ENCODE data around the gene UTP25. TPM values are rescaled to one million over a fixed set of nuclear protein-coding genes. Genes with fewer than 3 reads are reported as not detected.

UTP25 gene
- total and polyA plus RNA-seq, 12 donors: 2.2 to 11.6 (median 7.8) TPM

DNA sequence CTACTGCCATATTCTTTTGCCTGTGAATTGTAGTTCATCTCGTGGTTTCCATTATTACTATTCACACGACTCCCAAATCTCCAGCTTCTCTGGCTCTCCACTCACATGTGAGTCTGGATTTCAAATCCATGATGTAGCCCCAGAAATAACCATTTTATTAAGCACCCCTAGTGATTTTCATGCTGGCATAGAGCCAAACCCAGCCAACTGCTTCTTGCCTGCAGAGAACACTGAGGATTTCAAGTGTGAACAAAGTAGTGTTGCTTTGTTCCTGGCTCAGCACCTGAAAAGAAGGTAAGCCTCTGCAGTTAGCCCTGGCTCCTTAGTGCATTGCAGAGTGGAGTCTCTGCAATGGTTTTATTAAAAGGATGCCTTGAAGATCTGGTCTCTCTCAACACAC lies 25.9 kb downstream of the UTP25 start:
- WGBS, 4 donors: 89 to 96% (median 92%) methylated on average over 2 of the region's 2 CpGs
- Histone ChIP-seq H3K27ac (no peak overlapping the region), H3K9me3 (replicated peaks in 1 of 3) (no peaks in the 10 kb centered on the region), H3K36me3 (replicated peaks in 1 of 2) (peaks cover 0 to 39% of the 10 kb centered on the region in 2 donors), H3K27me3 (no peaks in the 10 kb centered on the region), H3K4me3 (no peak overlapping the region), H3K4me1 (replicated peaks in 1 of 2) (no peaks in the 10 kb centered on the region)
- intact Hi-C loops (cut with DNase I): no loop called here
- no peak for DNase-seq
- TF ChIP-seq, protein P1, sequence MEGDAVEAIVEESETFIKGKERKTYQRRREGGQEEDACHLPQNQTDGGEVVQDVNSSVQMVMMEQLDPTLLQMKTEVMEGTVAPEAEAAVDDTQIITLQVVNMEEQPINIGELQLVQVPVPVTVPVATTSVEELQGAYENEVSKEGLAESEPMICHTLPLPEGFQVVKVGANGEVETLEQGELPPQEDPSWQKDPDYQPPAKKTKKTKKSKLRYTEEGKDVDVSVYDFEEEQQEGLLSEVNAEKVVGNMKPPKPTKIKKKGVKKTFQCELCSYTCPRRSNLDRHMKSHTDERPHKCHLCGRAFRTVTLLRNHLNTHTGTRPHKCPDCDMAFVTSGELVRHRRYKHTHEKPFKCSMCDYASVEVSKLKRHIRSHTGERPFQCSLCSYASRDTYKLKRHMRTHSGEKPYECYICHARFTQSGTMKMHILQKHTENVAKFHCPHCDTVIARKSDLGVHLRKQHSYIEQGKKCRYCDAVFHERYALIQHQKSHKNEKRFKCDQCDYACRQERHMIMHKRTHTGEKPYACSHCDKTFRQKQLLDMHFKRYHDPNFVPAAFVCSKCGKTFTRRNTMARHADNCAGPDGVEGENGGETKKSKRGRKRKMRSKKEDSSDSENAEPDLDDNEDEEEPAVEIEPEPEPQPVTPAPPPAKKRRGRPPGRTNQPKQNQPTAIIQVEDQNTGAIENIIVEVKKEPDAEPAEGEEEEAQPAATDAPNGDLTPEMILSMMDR (IDR thresholded peaks at IDR 0.05): no peak
- no peak for TF ChIP-seq POLR2A (IDR thresholded peaks at IDR 0.05)

DNA sequence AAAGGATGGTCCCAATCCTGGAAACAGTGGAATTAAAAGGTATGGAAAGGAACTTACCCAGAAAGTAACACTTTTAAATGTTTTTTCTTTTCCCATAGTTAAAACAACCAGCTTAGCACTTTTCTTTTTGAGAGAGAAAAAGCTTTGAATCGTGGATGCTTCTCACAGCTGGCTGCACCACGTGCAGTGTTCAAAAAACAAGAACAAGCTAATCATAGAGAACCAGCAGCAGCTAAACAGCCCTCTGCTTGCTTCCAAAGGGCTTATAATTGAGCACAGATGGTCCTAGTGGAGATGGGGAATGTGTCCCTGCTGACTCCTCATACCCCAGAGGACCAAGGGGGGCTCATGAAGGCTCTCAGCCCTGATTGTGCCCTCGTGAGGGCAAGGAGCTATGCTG lies 26.4 kb downstream of the UTP25 start:
- no peak for DNase-seq
- H3K9me3 ChIP-seq (replicated peaks in 1 of 3): no peaks in the 10 kb centered on the region
- intact Hi-C loops (cut with DNase I): no loop called here
- TF ChIP-seq, protein P1 (IDR thresholded peaks at IDR 0.05): no peak
- no peak for TF ChIP-seq POLR2A (IDR thresholded peaks at IDR 0.05)
- no peaks in the 10 kb centered on the region for H3K27me3 ChIP-seq
- peaks cover 0 to 39% of the 10 kb centered on the region in 2 donors for H3K36me3 ChIP-seq (replicated peaks in 1 of 2)
- no peaks in the 10 kb centered on the region for H3K4me1 ChIP-seq (replicated peaks in 1 of 2)
- no peak overlapping the region for H3K27ac ChIP-seq
- no peak overlapping the region for H3K4me3 ChIP-seq
- WGBS, 4 donors: 48 to 90% (median 85%) methylated on average over 3 of the region's 3 CpGs

DNA sequence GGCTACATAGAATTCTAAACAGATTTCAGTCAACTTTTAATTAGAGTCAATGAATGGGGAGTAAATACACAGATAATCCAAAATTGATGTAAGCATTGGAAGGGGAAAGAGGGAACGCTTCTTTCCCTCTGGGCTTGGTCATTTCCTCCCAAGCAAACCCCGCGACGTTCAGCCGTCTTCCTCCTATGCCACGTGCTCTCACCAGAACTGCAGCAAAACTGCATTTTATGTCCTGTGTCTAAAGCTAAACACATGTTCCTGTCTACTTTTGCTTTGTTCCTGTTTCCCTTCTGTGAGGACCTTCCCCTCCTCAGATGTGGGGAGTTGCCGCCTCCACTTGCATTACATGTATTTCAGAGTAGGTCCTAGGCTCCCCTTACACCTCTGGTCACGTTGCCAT lies 27.2 kb downstream of the UTP25 start:
- Histone ChIP-seq H3K27me3 (no peaks in the 10 kb centered on the region), H3K36me3 (replicated peaks in 1 of 2) (peaks cover 0 to 39% of the 10 kb centered on the region in 2 donors), H3K9me3 (replicated peaks in 1 of 3) (no peaks in the 10 kb centered on the region), H3K4me1 (replicated peaks in 1 of 2) (no peaks in the 10 kb centered on the region), H3K4me3 (no peak overlapping the region), H3K27ac (no peak overlapping the region)
- TF ChIP-seq, protein P1 (IDR thresholded peaks at IDR 0.05): no peak
- no peak for DNase-seq
- 71 to 83% (median 75%) methylated on average over 8 of the region's 8 CpGs for WGBS, 4 donors
- intact Hi-C loops (cut with DNase I): loop anchor here in 1 of 2 donors (5.0 kb wide), 1 partner anchor 137 kb away; no protein-coding TSS in a partner anchor

DNA sequence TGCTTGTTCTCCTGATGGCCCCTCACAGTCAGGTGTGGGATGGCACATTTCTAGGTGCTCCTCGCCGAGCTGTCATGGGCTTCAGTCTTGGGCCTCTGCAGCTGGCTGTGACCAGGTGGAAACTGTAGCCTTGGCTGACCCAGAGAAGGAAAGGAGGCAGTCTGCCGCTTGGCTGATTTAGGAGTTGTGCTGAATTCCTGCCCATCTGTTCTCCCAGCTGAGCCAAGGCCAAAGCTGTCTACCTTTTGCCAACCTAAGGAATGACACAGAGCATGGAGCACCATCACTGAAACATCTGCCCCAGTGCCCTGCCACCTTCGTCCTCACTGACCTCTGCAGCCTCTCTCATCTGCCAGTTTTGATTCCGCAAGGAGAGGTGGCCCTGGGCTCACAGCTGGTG lies 27.9 kb downstream of the UTP25 start:
- H3K27ac ChIP-seq: no peak overlapping the region
- peak in 6 of 7 donors; percentile 16 to 65 (median 49) for DNase-seq
- intact Hi-C loops (cut with DNase I): loop anchor here in 1 of 2 donors (5.0 kb wide), 1 partner anchor 137 kb away; no protein-coding TSS in a partner anchor
- H3K4me1 ChIP-seq (replicated peaks in 1 of 2): no peaks in the 10 kb centered on the region
- H3K9me3 ChIP-seq (replicated peaks in 1 of 3): no peaks in the 10 kb centered on the region
- no peaks in the 10 kb centered on the region for H3K27me3 ChIP-seq
- no peak overlapping the region for H3K4me3 ChIP-seq
- H3K36me3 ChIP-seq (replicated peaks in 1 of 2): peaks cover 0 to 36% of the 10 kb centered on the region in 2 donors
- TF ChIP-seq, protein P1 (IDR thresholded peaks at IDR 0.05): no peak
- WGBS, 4 donors: 53 to 76% (median 60%) methylated on average over 4 to 5 of the region's 5 CpGs

Measured in adrenal gland (tissue), 12 donors.